Smooth muscle cell of the brain vasculature (primary cell): ENCODE data around the gene DNAH6.
"Not testable (repeated sequence)": the region's sequence is repeated elsewhere in the genome, so short reads cannot be mapped to it uniquely, and the experiment has no call there.

Experiments
- DNase-seq: peaks from one replicate; pipeline ENCODE4 v3.0.0-alpha.2; 2012; ENCODE audit warnings: low read depth, low spot score

Gene DNAH6

DNA sequence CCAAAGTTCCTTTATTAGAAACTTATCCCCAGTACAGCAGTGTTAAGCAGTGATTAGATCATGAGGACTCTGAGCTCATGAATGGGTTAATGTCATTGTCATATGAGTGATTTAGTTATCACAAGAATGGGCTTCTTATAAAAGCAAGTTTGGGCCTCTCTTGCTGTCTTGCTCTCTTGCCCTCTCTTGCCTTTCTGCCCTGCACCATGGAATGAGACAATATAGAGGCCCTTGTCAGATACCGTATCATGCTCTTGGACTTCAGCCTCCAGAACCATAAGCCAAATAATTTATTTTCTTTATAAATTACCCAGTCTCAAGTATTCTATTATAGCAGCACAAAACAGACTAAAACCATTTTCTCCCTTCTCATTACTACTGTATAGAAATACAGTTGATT is 238.8 kb downstream of the DNAH6 start:
- no peak for DNase-seq

DNA sequence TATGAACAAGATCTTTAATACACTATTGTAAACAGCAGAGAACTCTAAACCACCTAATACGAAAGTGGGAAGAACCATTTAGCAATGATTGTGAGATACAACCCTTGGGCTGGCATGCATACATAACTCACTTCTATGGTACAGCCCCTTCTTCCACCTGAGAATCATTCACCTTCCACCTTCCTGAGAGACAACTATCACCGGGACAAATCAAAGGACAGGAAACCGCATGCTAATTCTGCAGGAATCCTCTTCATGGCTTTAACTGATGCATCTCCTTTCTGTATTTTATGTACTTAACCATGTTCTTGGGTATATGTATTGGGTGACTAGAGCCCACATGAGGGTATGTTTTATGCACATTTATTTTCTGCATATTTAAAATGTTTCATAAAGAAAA is 241.3 kb downstream of the DNAH6 start:
- no peak for DNase-seq

DNA sequence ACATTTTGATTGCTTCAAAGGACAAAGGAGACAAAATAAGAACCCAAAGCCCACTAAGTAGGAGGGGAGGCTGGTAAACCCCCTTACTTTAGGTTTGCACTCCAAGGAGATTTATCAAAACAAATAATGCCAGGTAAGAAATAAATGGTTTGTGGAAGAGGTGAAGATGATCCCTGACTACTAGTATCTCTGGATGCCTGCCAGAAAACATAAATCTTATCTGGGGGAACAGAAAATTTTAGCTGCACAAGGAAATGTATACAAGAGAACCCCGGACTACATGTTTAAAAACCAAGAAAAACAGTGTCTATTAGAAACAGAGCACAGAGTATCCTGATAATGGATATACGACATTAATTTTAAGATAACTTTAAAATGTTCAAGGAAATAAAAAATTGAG is 250.5 kb downstream of the DNAH6 start:
- DNase-seq: no peak

DNA sequence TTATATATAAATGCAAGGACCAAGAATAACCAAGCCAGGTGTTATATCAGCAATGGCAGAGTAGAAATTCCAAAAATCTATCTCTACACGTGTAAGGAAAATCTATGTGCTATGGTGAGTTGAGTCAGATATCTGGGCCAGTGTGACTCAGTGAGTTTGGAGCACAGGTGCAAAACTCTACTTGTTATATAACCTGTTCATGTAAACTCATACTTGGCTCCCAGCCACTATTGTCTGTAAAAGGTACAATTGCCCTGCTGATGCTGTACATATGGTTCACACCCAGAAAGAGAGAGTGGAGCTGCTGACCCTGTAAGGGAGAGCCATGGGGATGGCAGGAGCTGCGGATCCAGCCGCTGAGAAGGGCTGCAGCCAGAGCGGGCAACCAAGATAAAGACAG is 252.5 kb downstream of the DNAH6 start:
- DNase-seq: no peak

GRCh38 chr2:84770280-84770679 is 254.0 kb downstream of the DNAH6 start:
- no peak for DNase-seq

DNA sequence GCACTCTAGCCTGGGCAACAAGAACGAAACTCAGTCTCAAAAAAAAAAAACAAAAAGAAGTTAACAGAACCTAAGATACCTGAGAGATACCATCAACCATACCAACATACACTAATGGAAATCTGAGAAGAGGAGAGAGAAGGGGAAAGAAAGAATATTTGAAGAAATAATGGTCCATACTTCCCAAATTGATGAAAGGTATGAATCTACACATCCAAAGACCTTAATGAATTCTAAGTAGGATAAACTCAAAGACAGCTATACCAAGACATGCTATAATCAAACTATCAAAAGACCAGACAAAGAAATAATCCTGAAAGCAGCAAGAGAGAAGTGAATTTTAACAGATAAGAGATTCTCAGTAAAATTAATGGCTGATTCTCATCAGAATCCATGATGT is 255.0 kb downstream of the DNAH6 start:
- no peak for DNase-seq

GRCh38 chr2:84773562-84773961 is 257.3 kb downstream of the DNAH6 start:
- not testable (repeated sequence) for DNase-seq

DNA sequence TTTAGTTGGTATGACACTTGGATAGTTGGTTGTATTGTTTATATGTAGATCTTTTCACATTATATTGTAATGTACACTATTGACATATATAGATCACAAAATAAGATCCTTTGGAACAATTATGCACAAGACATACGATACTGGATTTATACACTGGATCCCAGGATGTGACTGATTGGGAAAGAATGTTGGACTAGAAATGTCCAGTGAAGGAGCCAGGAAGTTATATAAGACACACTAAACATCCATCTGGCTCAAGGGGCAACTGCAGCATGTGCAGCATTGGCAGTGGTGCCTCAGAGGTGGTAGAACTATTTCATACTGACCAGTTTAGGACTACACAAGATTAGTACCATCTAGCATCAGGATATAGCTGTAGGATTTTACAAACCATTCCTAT is 259.7 kb downstream of the DNAH6 start:
- no peak for DNase-seq

GRCh38 chr2:84778911-84779690 is 262.8 kb downstream of the DNAH6 start:
- no peak for DNase-seq

GRCh38 chr2:84779781-84780180 is 263.5 kb downstream of the DNAH6 start:
- DNase-seq: no peak

GRCh38 chr2:84781942-84782716 is 265.8 kb downstream of the DNAH6 start:
- no peak for DNase-seq

DNA sequence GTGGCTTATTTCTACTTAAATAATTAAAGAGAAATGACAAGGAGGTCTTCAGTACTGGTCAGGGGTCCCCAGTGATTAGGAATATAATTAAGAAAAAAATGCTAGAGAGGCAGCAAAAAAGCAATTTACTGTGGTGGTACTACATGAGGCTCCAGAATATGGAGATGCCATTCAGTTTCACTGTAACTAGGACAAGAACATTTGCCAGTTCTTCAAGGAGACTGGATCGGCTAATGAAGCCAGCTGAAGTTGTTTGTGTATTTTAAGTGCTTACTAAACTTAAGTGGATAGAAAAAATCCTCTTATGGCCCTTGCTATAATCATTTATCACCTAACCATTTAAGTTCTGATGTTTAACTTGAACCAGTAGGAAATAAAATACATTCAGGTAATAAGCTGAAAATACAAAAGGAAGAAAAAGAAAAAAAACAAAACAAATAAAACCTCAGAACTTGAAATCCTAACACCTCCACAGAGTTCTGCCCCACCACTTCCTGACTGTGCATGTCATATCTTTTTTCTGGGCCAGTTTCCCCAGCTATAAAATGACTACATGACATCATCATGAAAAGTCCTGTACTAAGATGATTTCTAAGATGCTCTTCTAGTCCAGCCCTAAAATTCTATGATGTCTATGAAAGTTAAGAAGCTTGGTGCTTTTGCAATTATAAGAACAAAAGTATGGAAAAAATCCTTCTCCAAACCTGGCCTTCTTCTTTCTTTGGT is 266.6 kb downstream of the DNAH6 start:
- DNase-seq: no peak

GRCh38 chr2:84785950-84786349 is 269.7 kb downstream of the DNAH6 start:
- DNase-seq: no peak

DNA sequence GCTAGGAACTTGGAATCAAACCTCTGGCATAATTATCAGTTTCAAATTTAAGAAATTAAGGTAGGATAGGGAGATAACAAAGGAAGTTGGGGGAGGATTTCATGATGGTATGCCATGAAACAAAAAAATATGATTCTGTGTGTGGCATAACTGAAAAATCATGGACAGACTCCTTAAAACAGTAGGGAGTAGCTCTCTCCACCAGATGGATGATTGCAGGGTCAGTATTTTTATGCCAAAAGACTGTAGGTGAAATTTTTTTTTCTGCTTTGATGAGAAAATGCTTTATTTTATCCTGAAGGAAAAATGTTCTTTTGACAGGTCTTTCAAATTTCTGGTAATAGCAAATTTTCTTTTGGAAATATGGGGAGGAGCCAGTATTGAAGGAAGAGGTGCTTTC is 270.3 kb downstream of the DNAH6 start:
- DNase-seq: no peak

DNA sequence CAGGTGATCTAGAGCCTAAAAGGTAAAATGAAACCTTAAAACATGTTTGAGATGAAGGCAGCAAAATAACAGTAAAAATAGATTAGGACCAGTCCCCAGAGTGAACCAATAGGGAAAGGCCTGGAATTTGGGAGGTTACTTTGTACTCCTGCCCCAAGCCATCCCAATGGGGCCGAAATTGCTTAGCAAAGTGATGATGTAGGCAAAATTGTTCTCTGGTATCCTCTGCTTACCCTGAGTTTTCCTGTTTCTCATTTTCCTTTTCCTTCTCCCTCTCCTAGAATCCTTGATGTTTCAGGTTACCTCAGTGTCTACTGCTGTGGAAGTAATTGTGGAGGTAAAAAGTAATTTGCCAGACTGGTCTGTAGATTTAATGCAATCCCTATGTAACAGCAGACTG is 271.7 kb downstream of the DNAH6 start:
- DNase-seq: no peak

GRCh38 chr2:84788498-84788897 is 272.2 kb downstream of the DNAH6 start:
- no peak for DNase-seq

DNA sequence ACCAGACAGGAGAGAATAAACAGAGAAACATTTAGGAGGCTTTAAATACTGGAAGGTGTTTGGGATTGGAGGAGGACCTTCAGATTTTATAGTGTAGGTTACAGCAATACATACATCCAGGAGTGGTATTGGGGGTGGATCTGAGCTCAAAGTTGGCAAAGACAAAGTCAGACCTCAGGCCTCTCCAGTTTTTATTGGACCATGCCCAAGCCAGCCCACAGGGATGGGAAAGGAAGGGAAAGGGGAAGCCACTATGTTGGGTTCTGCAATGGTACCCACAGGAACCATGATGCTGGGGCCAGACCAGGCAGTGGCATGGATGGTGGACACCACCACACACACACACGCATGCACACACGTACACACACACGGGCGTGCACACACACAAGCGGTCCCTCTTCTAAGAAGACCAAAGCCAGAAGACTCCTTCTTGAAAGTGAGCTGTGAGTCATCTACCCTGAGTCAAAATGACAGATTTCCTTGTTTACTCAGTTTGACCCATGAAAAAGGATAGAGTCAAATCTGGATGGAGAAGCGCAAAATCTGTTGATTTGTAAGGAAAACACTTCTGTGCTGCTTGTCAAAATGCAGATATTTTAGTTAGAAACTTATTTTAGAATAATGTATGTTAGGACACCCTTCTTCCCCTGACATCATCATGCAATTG is 276.7 kb downstream of the DNAH6 start:
- DNase-seq: no peak

DNA sequence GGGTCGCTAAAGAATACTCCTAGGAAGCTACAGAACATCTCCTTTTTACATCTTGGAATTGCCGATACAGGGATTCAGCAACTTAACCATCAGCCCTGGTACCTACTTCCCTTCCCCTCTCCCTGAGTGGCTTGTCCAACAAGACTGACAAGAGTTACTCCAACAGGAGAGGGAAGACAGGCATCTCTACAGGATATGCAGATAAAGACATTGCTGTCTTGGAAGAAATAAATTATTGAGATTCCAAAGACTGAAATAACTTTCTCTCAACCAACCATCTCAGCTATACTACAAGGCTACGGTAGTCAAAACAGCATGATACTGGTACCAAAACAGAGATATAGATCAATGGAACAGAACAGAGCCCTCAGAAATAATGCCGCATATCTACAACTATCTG is 277.3 kb downstream of the DNAH6 start:
- DNase-seq: no peak

DNA sequence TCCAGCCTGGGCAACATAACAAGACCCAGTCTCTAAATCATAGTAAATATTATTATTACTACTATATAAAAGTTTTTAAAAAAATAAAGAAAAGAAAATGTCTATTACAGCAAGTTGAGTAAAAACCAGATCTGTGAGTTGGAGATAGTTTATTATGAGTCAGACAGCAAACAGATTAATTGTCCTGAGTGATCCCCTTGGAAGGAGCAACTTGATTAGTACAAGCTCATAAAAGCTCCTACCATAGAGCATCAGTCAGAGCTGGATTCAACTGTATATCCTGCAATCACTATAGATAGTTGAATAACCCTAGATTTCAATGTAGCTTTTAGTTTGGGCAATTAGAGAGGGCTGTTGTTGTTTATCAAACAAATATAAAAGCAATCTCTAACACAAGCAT is 280.5 kb downstream of the DNAH6 start:
- DNase-seq: no peak

GRCh38 chr2:84797271-84797670 is 281.0 kb downstream of the DNAH6 start:
- DNase-seq: no peak

DNA sequence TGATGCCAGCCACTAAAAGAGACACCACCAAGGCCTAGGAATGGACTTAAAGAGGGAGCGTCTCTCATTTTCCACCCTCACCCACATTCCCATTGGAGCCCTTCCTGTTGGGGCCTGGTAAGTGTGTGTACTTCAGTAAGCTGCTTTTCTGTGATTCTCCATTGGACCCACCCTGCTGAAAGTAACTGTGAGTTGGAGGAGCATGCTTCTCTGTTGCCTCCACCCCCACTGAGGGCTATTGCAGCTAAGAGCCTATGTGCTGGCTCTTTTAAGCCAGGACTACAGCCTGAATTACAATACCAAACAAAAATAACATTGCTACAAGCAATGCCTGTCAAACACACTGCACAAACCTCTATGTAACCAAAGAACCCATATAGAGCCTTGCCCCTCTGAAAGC is 283.5 kb downstream of the DNAH6 start:
- no peak for DNase-seq

GRCh38 chr2:84800194-84800805 is 284.0 kb downstream of the DNAH6 start:
- no peak for DNase-seq
